H1 (cell line): ENCODE results near the gene MEIOSIN.

Source experiments
- ATF3 ChIP-seq: IDR thresholded peaks from 2 replicates; pipeline ENCODE4 v1.6.1; 2011; ENCODE audit warnings: low read depth, mild to moderate bottlenecking, low read length; ENCODE audit not compliant: insufficient read depth
- CREB1 ChIP-seq: IDR thresholded peaks from 2 replicates; pipeline ENCODE4 v1.6.1; 2012; ENCODE audit warnings: inconsistent platforms
- CTCF ChIP-seq, 3 experiments: IDR thresholded peaks; 1 replicate in 2 of 3; 2 replicates in 1 of 3; pipeline versions ENCODE4 v1.5.1 to v1.6.1; 2011; ENCODE audit warnings: low read length in 3 of 3, mild to moderate bottlenecking in 3 of 3, inconsistent platforms in 2 of 3, low read depth in 1 of 3, moderate library complexity in 1 of 3; ENCODE audit not compliant: insufficient read depth in 1 of 3; ENCODE audit errors: control extremely low read depth in 1 of 3
- JUN ChIP-seq: IDR thresholded peaks from 2 replicates; pipeline ENCODE4 v1.6.1; 2011; ENCODE audit warnings: low read depth, mild to moderate bottlenecking, improper control_type of control experiment, low read length
- MAFK ChIP-seq: IDR thresholded peaks from 2 replicates; pipeline ENCODE4 v1.6.1; 2012; ENCODE audit warnings: low read depth, mild to moderate bottlenecking, improper control_type of control experiment, low read length
- PHF8 ChIP-seq: fragments of 200-600 bp; sonication (generic); conservative IDR thresholded peaks from 2 replicates; pipeline ENCODE4 v1.7.1; 2012; ENCODE audit warnings: low read depth, mild to moderate bottlenecking, inconsistent platforms, low read length, moderate library complexity
- POLR2A ChIP-seq, 2 experiments: IDR thresholded peaks; 1 replicate in 1 of 2; 2 replicates in 1 of 2; pipeline ENCODE4 v1.6.1; 2011; ENCODE audit warnings: low read depth in 2 of 2, low read length in 2 of 2, mild to moderate bottlenecking in 2 of 2; ENCODE audit errors: control extremely low read depth in 1 of 2
- RBBP5 ChIP-seq: IDR thresholded peaks from 2 replicates; pipeline ENCODE4 v1.7.1; 2012; ENCODE audit warnings: low read depth, mild to moderate bottlenecking, inconsistent platforms, low read length, moderate library complexity, borderline replicate concordance
- SRF ChIP-seq: IDR thresholded peaks from 2 replicates; pipeline ENCODE4 v1.6.1; 2011; ENCODE audit warnings: mild to moderate bottlenecking, low read depth, low read length, moderate library complexity

- TF ChIP-seq CTCF (IDR thresholded peaks at IDR 0.05; ENCODE audit: control extremely low read depth in 1 of 3, insufficient read depth in 1 of 3, low read depth in 1 of 3, low read length in 3 of 3) (no peak), CREB1 (no peak), RBBP5 (no peak), POLR2A (IDR thresholded peaks at IDR 0.05; ENCODE audit: control extremely low read depth in 1 of 2, low read depth in 2 of 2, low read length in 2 of 2) (no peak), MAFK (no peak), ATF3 (no peak), JUN (no peak), SRF (no peak), PHF8 (no peak)
Measured at GRCh38 chr19:45729800-45730290, 3.4 kb upstream of the MEIOSIN start.
